ENCODE measurements around the gene RAP2C. TPM values are rescaled to one million over a fixed set of nuclear protein-coding genes. Genes with fewer than 3 reads are reported as not detected.

RAP2C gene
- 27.5 to 52.2 TPM (median 30.4 TPM) in 5 replicates for total RNA-seq (2022; extraction: Qiagen RNA extraction; ENCODE audit: low read depth)

DNA sequence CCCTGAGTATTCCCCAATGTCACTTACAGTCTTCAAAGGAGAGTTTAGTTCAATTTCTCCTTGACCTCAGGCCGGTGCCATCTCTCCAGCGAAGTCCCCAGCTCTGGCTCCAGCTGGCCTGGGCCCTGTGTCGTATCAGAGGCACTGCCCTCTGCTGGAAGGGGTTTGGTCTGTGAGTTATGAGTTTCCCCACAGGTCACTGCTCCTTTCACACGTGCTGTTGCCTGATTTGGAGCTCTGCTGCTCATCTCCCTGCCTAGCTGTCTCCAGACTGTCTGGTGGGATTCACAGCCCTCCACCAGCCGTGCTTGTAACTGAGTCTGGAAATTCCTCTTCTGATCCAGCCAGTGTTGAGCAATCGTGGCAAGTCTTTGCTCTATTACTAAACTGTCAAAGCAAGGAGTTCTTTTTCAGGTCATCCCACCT, at the start of gene RAP2C:
Gene RAP2C, minus strand, starts transcription at position 105 of the 426 bp plus-strand sequence. CDS start 2,179 bp downstream, outside the sequence.

Other genes starting within 250 kb of the RAP2C start
- gene STK26, start 196.1 kb downstream of the RAP2C start, total RNA-seq (2022; extraction: Qiagen RNA extraction; ENCODE audit: low read depth) = 9.0 to 12.2 TPM (median 10.4 TPM) in 5 replicates
- not detected in 5 replicates for gene FRMD7, start 91.4 kb downstream of the RAP2C start, total RNA-seq (2022; extraction: Qiagen RNA extraction; ENCODE audit: low read depth)